ENCODE results near the gene REEP1. TPM values are rescaled to one million over a fixed set of nuclear protein-coding genes. Genes with fewer than 3 reads are reported as not detected.

REEP1 gene
- total RNA-seq, 1 experiment from 2014 or later = 5.9 TPM

DNA sequence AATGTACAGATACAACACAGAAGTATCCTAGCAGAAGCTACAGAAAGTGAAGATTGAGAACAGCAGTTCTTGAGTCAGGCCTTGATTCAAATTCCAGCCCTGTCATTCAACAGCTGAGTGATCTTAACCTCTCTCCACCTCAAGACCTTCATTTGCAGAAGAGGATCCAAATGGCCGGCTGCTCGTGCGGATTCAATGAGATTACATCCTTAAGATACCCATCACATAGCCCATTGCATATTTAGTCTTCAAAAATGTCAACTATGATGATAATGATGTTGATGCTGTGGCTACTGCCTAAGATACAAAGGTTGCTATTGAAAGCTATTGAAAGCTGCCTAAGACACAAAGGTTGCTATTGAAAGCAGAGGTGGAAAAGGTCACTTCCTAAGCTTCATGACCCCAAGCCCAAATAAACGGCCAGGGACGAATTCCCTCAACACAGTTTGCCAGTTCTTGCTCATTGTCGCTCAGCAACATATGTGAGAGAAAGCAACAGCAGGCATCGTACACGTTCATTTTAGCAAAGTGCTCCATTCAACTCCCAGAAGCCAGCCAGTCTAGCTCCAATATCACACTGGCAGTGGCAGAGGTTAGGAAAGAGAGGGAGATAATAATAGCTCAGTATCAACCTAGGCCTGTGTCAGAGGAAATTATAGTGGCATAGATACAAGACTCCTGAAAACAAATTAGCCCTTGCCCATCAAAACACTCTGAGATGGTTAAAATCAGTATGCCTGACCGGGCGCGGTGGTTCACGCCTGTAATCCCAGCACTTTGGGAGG is 102.0 kb downstream of the REEP1 start:
- TF ChIP-seq, protein P1, sequence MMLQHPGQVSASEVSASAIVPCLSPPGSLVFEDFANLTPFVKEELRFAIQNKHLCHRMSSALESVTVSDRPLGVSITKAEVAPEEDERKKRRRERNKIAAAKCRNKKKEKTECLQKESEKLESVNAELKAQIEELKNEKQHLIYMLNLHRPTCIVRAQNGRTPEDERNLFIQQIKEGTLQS (IDR thresholded peaks at IDR 0.05) = no peak
- TF ChIP-seq EZH2 (IDR thresholded peaks at IDR 0.05) = no peak
- TF ChIP-seq POLR2AphosphoS5 (IDR thresholded peaks at IDR 0.05; ENCODE audit: low read depth, low read length) = no peak
- TF ChIP-seq SIN3A (IDR thresholded peaks at IDR 0.05; ENCODE audit: low read depth) = no peak
- TF ChIP-seq ZFX (IDR thresholded peaks at IDR 0.05) = no peak
- H3K79me2 ChIP-seq (ENCODE audit: insufficient read depth, low read length) = no peaks in the 10 kb centered on the region
- ChIA-PET RAD21 (ENCODE audit: low non-redundant PET in 1 of 2, low total read pairs in 2 of 2, uncharacterized antibody in 2 of 2, unreplicated experiment in 2 of 2) (no interaction called here), CTCF (interaction anchor here (0.9 kb wide), 1 partner anchor 14 kb away, joined by 3 read pairs; no protein-coding TSS in a partner anchor), POLR2A (no interaction called here)
- no peak for DNase-seq (ENCODE audit: low read depth, low spot score)
- H3K9me2 ChIP-seq (ENCODE audit: insufficient read depth) = no peaks in the 10 kb centered on the region
- H3K4me1 ChIP-seq (ENCODE audit: control insufficient read depth in 1 of 2, insufficient read depth in 2 of 2, low read length in 2 of 2) = no peaks in the 10 kb centered on the region
- no peak overlapping the region for H3K9ac ChIP-seq (ENCODE audit: low read length)
- H2AFZ ChIP-seq (ENCODE audit: low read depth, low read length, poor library complexity, severe bottlenecking) = no peak overlapping the region
- no peak overlapping the region for H3K27ac ChIP-seq (ENCODE audit: low read depth, low read length)
- H3K4me2 ChIP-seq (ENCODE audit: low read length) = no peak overlapping the region
- intact Hi-C loops (cut with micrococcal nuclease) = no loop called here
- H3K36me3 ChIP-seq (ENCODE audit: control insufficient read depth in 1 of 2, insufficient read depth in 2 of 2, low read length in 2 of 2) = no peaks in the 10 kb centered on the region
- no TSS peak for BruUV-seq (replicated peaks)
- H3K4me3 ChIP-seq (replicated peaks in 1 of 2; ENCODE audit: low read depth in 1 of 2, low read length in 2 of 2) = no peak overlapping the region
- no peaks in the 10 kb centered on the region for H3K9me3 ChIP-seq (ENCODE audit: control insufficient read depth in 1 of 2, insufficient read depth in 1 of 2, low read depth in 1 of 2, low read length in 2 of 2)
- H4K20me1 ChIP-seq (ENCODE audit: insufficient read depth) = no peaks in the 10 kb centered on the region
- H3K27me3 ChIP-seq (ENCODE audit: insufficient read depth, low read length) = no peaks in the 10 kb centered on the region
- ATAC-seq = no peak

DNA sequence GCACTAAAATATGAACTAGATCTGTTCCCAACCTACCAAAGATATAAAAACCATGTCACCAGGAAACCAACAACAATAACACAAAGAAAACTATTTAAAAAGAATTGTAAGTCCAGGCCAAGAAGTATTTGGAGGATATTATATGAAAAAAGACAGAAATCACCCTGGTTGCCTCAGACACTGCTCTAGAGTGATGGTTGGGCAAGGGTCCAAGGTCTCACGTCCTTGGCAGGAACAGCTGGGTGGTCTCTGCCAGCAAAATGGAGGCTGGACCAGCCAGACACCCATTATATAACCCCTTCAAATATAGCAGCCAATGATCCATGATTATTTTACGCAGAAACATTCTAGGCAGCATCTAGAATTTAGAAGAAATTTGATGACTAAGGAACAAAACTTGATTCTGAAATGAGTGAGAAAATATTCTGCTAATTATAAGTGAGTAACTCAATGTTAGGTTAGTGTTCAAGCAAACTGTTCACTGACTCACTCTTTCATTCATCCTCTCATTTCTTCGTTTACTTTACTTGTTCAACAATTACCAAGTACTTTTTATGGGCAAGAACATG is 102.8 kb downstream of the REEP1 start:
- DNase-seq (ENCODE audit: low read depth, low spot score) (no peak), ATAC-seq (no peak)
- ChIA-PET RAD21 (ENCODE audit: low non-redundant PET in 1 of 2, low total read pairs in 2 of 2, uncharacterized antibody in 2 of 2, unreplicated experiment in 2 of 2) (no interaction called here), POLR2A (no interaction called here), CTCF (no interaction called here)
- TF ChIP-seq, protein P2, sequence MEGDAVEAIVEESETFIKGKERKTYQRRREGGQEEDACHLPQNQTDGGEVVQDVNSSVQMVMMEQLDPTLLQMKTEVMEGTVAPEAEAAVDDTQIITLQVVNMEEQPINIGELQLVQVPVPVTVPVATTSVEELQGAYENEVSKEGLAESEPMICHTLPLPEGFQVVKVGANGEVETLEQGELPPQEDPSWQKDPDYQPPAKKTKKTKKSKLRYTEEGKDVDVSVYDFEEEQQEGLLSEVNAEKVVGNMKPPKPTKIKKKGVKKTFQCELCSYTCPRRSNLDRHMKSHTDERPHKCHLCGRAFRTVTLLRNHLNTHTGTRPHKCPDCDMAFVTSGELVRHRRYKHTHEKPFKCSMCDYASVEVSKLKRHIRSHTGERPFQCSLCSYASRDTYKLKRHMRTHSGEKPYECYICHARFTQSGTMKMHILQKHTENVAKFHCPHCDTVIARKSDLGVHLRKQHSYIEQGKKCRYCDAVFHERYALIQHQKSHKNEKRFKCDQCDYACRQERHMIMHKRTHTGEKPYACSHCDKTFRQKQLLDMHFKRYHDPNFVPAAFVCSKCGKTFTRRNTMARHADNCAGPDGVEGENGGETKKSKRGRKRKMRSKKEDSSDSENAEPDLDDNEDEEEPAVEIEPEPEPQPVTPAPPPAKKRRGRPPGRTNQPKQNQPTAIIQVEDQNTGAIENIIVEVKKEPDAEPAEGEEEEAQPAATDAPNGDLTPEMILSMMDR (IDR thresholded peaks at IDR 0.05 in 2 of 3, conservative IDR thresholded peaks at IDR 0.05 in 1 of 3; ENCODE audit: borderline replicate concordance in 1 of 3, insufficient read depth in 1 of 3, low read depth in 2 of 3, low read length in 2 of 3) = no peak
- TF ChIP-seq SRF (IDR thresholded peaks at IDR 0.05; ENCODE audit: low read depth) (no peak), SP1 (IDR thresholded peaks at IDR 0.05; ENCODE audit: low read depth) (no peak), RAD21 (IDR thresholded peaks at IDR 0.05; ENCODE audit: low read depth) (no peak), CEBPB (IDR thresholded peaks at IDR 0.05; ENCODE audit: low read depth) (no peak), ZNF274 (IDR thresholded peaks at IDR 0.05; ENCODE audit: low read depth, low read length) (no peak), POLR2AphosphoS5 (IDR thresholded peaks at IDR 0.05; ENCODE audit: low read depth, low read length) (no peak), FOSL1 (IDR thresholded peaks at IDR 0.05; ENCODE audit: low read depth) (no peak), ELF1 (IDR thresholded peaks at IDR 0.05; ENCODE audit: borderline replicate concordance, low read depth) (no peak), EGR1 (IDR thresholded peaks at IDR 0.05; ENCODE audit: low read depth) (no peak), TCF7L2 (IDR thresholded peaks at IDR 0.05; ENCODE audit: borderline replicate concordance, extremely low read depth, insufficient read depth, insufficient read length) (no peak), ZFX (IDR thresholded peaks at IDR 0.05) (no peak), EZH2 (IDR thresholded peaks at IDR 0.05) (no peak)
- TF ChIP-seq, protein P1 (IDR thresholded peaks at IDR 0.05) = no peak
- TF ChIP-seq, protein P3, sequence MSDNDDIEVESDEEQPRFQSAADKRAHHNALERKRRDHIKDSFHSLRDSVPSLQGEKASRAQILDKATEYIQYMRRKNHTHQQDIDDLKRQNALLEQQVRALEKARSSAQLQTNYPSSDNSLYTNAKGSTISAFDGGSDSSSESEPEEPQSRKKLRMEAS (IDR thresholded peaks at IDR 0.05) = no peak
- Histone ChIP-seq H3K79me2 (ENCODE audit: insufficient read depth, low read length) (no peaks in the 10 kb centered on the region), H3K9me3 (ENCODE audit: control insufficient read depth in 1 of 2, insufficient read depth in 1 of 2, low read depth in 1 of 2, low read length in 2 of 2) (no peaks in the 10 kb centered on the region), H3K4me2 (ENCODE audit: low read length) (no peak overlapping the region), H2AFZ (ENCODE audit: low read depth, low read length, poor library complexity, severe bottlenecking) (no peak overlapping the region), H3K36me3 (ENCODE audit: control insufficient read depth in 1 of 2, insufficient read depth in 2 of 2, low read length in 2 of 2) (no peaks in the 10 kb centered on the region), H4K20me1 (ENCODE audit: insufficient read depth) (no peaks in the 10 kb centered on the region), H3K4me1 (ENCODE audit: control insufficient read depth in 1 of 2, insufficient read depth in 2 of 2, low read length in 2 of 2) (no peaks in the 10 kb centered on the region), H3K9me2 (ENCODE audit: insufficient read depth) (no peaks in the 10 kb centered on the region), H3K27me3 (ENCODE audit: insufficient read depth, low read length) (no peaks in the 10 kb centered on the region), H3K9ac (ENCODE audit: low read length) (no peak overlapping the region), H3K27ac (ENCODE audit: low read depth, low read length) (no peak overlapping the region), H3K4me3 (replicated peaks in 1 of 2; ENCODE audit: low read depth in 1 of 2, low read length in 2 of 2) (no peak overlapping the region)
- intact Hi-C loops (cut with micrococcal nuclease) = no loop called here
- no TSS peak for BruUV-seq (replicated peaks)

All from HCT116 (cell line).